Mesenchymal stem cell (in vitro differentiated cells and primary cell): ENCODE data around the gene PNPLA2.
A peak's percentile ranks its signal among the peaks of the same experiment; 100 is the strongest.

Experiments
- DNase-seq: peaks from one replicate; pipeline ENCODE4 v3.0.0-alpha.2; 2013
- H2AFZ ChIP-seq: one replicate; pipeline ENCODE4 v1.6.1; 2013; ENCODE audit warnings: low read depth, mild to moderate bottlenecking, control low read depth, inconsistent platforms, low read length, moderate library complexity
- H2AK5ac ChIP-seq: 2 replicates; pipeline ENCODE4 v1.6.1; 2013; ENCODE audit warnings: low read length, moderate library complexity, mild to moderate bottlenecking, inconsistent platforms; ENCODE audit not compliant: severe bottlenecking
- H2BK120ac ChIP-seq: one replicate; pipeline ENCODE4 v1.6.1; 2013; ENCODE audit warnings: low read depth, mild to moderate bottlenecking, inconsistent platforms, low read length, moderate library complexity
- H2BK12ac ChIP-seq, 2 experiments: one replicate each; pipeline ENCODE4 v1.6.1; 2013; ENCODE audit warnings: inconsistent platforms in 2 of 2, low read length in 2 of 2, mild to moderate bottlenecking in 2 of 2, moderate library complexity in 2 of 2, control low read depth in 1 of 2
- H2BK15ac ChIP-seq: one replicate; pipeline ENCODE4 v1.6.1; 2013; ENCODE audit warnings: mild to moderate bottlenecking, low read depth, inconsistent platforms; ENCODE audit not compliant: poor library complexity, severe bottlenecking
- H2BK5ac ChIP-seq: 2 replicates; pipeline ENCODE4 v1.6.1; 2013; ENCODE audit warnings: low read depth, mild to moderate bottlenecking, low read length, control low read depth, inconsistent platforms; ENCODE audit not compliant: poor library complexity, severe bottlenecking
- H3K14ac ChIP-seq, 2 experiments: one replicate each; pipeline ENCODE4 v1.6.1; 2013; ENCODE audit warnings: inconsistent platforms in 2 of 2, low read length in 2 of 2, control low read depth in 1 of 2, mild to moderate bottlenecking in 1 of 2, moderate library complexity in 1 of 2
- H3K18ac ChIP-seq, 2 experiments: one replicate each; pipeline ENCODE4 v1.6.1; 2013; ENCODE audit warnings: inconsistent platforms in 2 of 2, low read length in 2 of 2, control low read depth in 1 of 2, low read depth in 1 of 2, mild to moderate bottlenecking in 1 of 2
- H3K23ac ChIP-seq, 2 experiments: one replicate each; pipeline ENCODE4 v1.6.1; 2013; ENCODE audit warnings: inconsistent platforms in 2 of 2, low read length in 2 of 2, mild to moderate bottlenecking in 2 of 2, moderate library complexity in 2 of 2, control low read depth in 1 of 2
- H3K27ac ChIP-seq: 2 replicates; pipeline ENCODE4 v1.5.1; 2013; ENCODE audit warnings: mild to moderate bottlenecking, moderate library complexity, low read length, control low read depth, inconsistent platforms; ENCODE audit not compliant: poor library complexity, severe bottlenecking
- H3K27me3 ChIP-seq, 2 experiments: 2 replicates each; pipeline versions ENCODE4 v1.6.1 to v1.7.0; 2013; ENCODE audit warnings: low read length in 2 of 2, mild to moderate bottlenecking in 2 of 2, moderate library complexity in 2 of 2, control low read depth in 1 of 2, inconsistent platforms in 1 of 2; ENCODE audit not compliant: control insufficient read depth in 1 of 2, insufficient read depth in 1 of 2
- H3K36me3 ChIP-seq, 2 experiments: 2 replicates each; pipeline versions ENCODE4 v1.6.1 to v1.7.0; 2013; ENCODE audit warnings: low read length in 2 of 2, control low read depth in 1 of 2, inconsistent platforms in 1 of 2, low read depth in 1 of 2, mild to moderate bottlenecking in 1 of 2; ENCODE audit not compliant: insufficient read depth in 2 of 2, control insufficient read depth in 1 of 2
- H3K4ac ChIP-seq, 2 experiments: one replicate each; pipeline ENCODE4 v1.6.1; 2013; ENCODE audit warnings: inconsistent platforms in 2 of 2, low read length in 2 of 2, mild to moderate bottlenecking in 2 of 2, moderate library complexity in 2 of 2, control low read depth in 1 of 2, low read depth in 1 of 2
- H3K4me1 ChIP-seq: 2 replicates; pipeline ENCODE4 v1.6.1; 2013; ENCODE audit warnings: low read depth, low read length, control low read depth; ENCODE audit not compliant: control insufficient read depth, insufficient read depth
- H3K4me2 ChIP-seq: 2 replicates; pipeline ENCODE4 v1.6.1; 2013; ENCODE audit warnings: low read length, mild to moderate bottlenecking, inconsistent platforms; ENCODE audit not compliant: poor library complexity, severe bottlenecking
- H3K4me3 ChIP-seq, 2 experiments: 2 replicates each; pipeline versions ENCODE4 v1.5.1 to v1.7.0; 2013; ENCODE audit warnings: low read length in 2 of 2, mild to moderate bottlenecking in 2 of 2, control low read depth in 1 of 2, low read depth in 1 of 2; ENCODE audit not compliant: insufficient read depth in 1 of 2
- H3K79me1 ChIP-seq: replicated peaks from 2 replicates; pipeline ENCODE4 v1.6.1; 2013; ENCODE audit warnings: mild to moderate bottlenecking, control low read depth, low read length, inconsistent platforms; ENCODE audit not compliant: poor library complexity, severe bottlenecking
- H3K9ac ChIP-seq: 2 replicates; pipeline ENCODE4 v1.7.0; 2013; ENCODE audit warnings: mild to moderate bottlenecking, low read length, moderate library complexity
- H3K9me3 ChIP-seq: 2 replicates; pipeline ENCODE4 v1.7.0; 2013; ENCODE audit warnings: mild to moderate bottlenecking, low read length; ENCODE audit not compliant: control insufficient read depth
- H4K8ac ChIP-seq: one replicate; pipeline ENCODE4 v1.6.1; 2013; ENCODE audit warnings: inconsistent platforms, mild to moderate bottlenecking, low read length, moderate library complexity
- H4K91ac ChIP-seq: one replicate; pipeline ENCODE4 v1.6.1; 2013; ENCODE audit warnings: mild to moderate bottlenecking, low read length, inconsistent platforms
- WGBS: methylation state at CpG from one replicate; pipeline ENCODE4 v1.1.7; 2013; ENCODE audit warnings: mixed read lengths; 5-methylcytosine and 5-hydroxymethylcytosine counted together

PNPLA2 gene

GRCh38 chr11:846496-847098 lies 27.9 kb downstream of the PNPLA2 start:
- H2BK5ac ChIP-seq = no peak overlapping the region
- H4K91ac ChIP-seq = peak overlapping the region; percentile 90
- 83% methylated on average over 11 of the region's 11 CpGs for WGBS

GRCh38 chr11:847876-848275 lies 29.2 kb downstream of the PNPLA2 start:
- Histone ChIP-seq H3K27ac (no peak overlapping the region), H3K79me1 (peaks cover 22% of the 10 kb centered on the region), H3K27me3 (no peaks in the 10 kb centered on the region), H4K8ac (no peak overlapping the region), H2BK12ac (peak overlapping the region; percentile 18 to 47), H3K36me3 (peaks cover 0 to 6% of the 10 kb centered on the region in 2 experiments), H2BK120ac (no peak overlapping the region), H3K4me1 (peaks cover 78% of the 10 kb centered on the region), H2BK5ac (no peak overlapping the region), H3K14ac (no peak overlapping the region), H3K4me2 (no peak overlapping the region), H3K9me3 (no peaks in the 10 kb centered on the region), H2AK5ac (peak overlapping the region; percentile 40), H3K4me3 (no peak overlapping the region), H2BK15ac (peak overlapping the region; percentile 53), H3K18ac (no peak overlapping the region), H3K23ac (no peak overlapping the region), H3K9ac (no peak overlapping the region), H2AFZ (no peak overlapping the region), H3K4ac (no peak overlapping the region), H4K91ac (peak overlapping the region; percentile 11)
- no peak for DNase-seq
- 89% methylated on average over 18 of the region's 18 CpGs for WGBS

More at GRCh38 chr11:846496-847098, 27.9 kb downstream of the PNPLA2 start:
- H2BK15ac ChIP-seq = no peak overlapping the region
- peak overlapping the region; percentile 50 to 84 for H3K18ac ChIP-seq
- H3K14ac ChIP-seq = peak overlapping the region in 1 of 2 experiments; percentile 55
- peaks cover 0 to 6% of the 10 kb centered on the region in 2 experiments for H3K36me3 ChIP-seq
- DNase-seq = peak; percentile 41
- H2AK5ac ChIP-seq = peak overlapping the region; percentile 85
- H3K4ac ChIP-seq = peak overlapping the region; percentile 37 to 85
- peak overlapping the region; percentile 3 for H3K4me2 ChIP-seq
- H2AFZ ChIP-seq = no peak overlapping the region
- H2BK12ac ChIP-seq = peak overlapping the region in 1 of 2 experiments; percentile 100
- peak overlapping the region; percentile 99 for H3K27ac ChIP-seq
- no peaks in the 10 kb centered on the region for H3K27me3 ChIP-seq
- peak overlapping the region; percentile 10 for H4K8ac ChIP-seq
- H2BK120ac ChIP-seq = peak overlapping the region; percentile 74
- H3K79me1 ChIP-seq = peaks cover 17% of the 10 kb centered on the region
- H3K23ac ChIP-seq = peak overlapping the region in 1 of 2 experiments; percentile 40
- H3K4me1 ChIP-seq = peaks cover 66% of the 10 kb centered on the region
- H3K4me3 ChIP-seq = peak overlapping the region in 1 of 2 experiments; percentile 94
- no peaks in the 10 kb centered on the region for H3K9me3 ChIP-seq
- H3K9ac ChIP-seq = peak overlapping the region; percentile 96

GRCh38 chr11:848380-848931 lies 29.7 kb downstream of the PNPLA2 start:
- Histone ChIP-seq H3K36me3 (peaks cover 0 to 11% of the 10 kb centered on the region in 2 experiments), H3K4me1 (peaks cover 80% of the 10 kb centered on the region), H4K8ac (no peak overlapping the region), H3K9ac (peak overlapping the region; percentile 15), H3K4me2 (peak overlapping the region; percentile 89), H2BK120ac (no peak overlapping the region), H3K23ac (peak overlapping the region in 1 of 2 experiments; percentile 23), H3K27me3 (no peaks in the 10 kb centered on the region), H2AK5ac (no peak overlapping the region), H2AFZ (no peak overlapping the region), H2BK5ac (no peak overlapping the region), H3K18ac (peak overlapping the region in 1 of 2 experiments; percentile 6), H3K4me3 (no peak overlapping the region), H2BK15ac (no peak overlapping the region), H3K27ac (no peak overlapping the region), H3K4ac (no peak overlapping the region), H3K79me1 (peaks cover 26% of the 10 kb centered on the region), H2BK12ac (peak overlapping the region in 1 of 2 experiments; percentile 51), H3K14ac (no peak overlapping the region), H4K91ac (peak overlapping the region; percentile 9), H3K9me3 (no peaks in the 10 kb centered on the region)
- 42% methylated on average over 14 of the region's 14 CpGs for whole genome bisulfite sequencing
- peak; percentile 50 for DNase-seq

GRCh38 chr11:849104-849824 lies 30.6 kb downstream of the PNPLA2 start:
- H3K9me3 ChIP-seq = no peaks in the 10 kb centered on the region
- WGBS = 5% methylated on average over 32 of the region's 71 CpGs
- peak overlapping the region in 1 of 2 experiments; percentile 63 for H3K4ac ChIP-seq
- no peak overlapping the region for H2AK5ac ChIP-seq
- no peak overlapping the region for H3K9ac ChIP-seq
- no peak overlapping the region for H2BK120ac ChIP-seq
- H4K91ac ChIP-seq = no peak overlapping the region
- no peak overlapping the region for H4K8ac ChIP-seq
- H3K14ac ChIP-seq = no peak overlapping the region
- H2BK5ac ChIP-seq = no peak overlapping the region
- H3K27me3 ChIP-seq = no peaks in the 10 kb centered on the region
- DNase-seq = peak; percentile 25
- peaks cover 77% of the 10 kb centered on the region for H3K4me1 ChIP-seq
- no peak overlapping the region for H3K23ac ChIP-seq
- no peak overlapping the region for H2AFZ ChIP-seq
- H2BK15ac ChIP-seq = peak overlapping the region; percentile 30
- peak overlapping the region in 1 of 2 experiments; percentile 84 for H2BK12ac ChIP-seq
- H3K4me3 ChIP-seq = peak overlapping the region; percentile 41 to 64
- no peak overlapping the region for H3K27ac ChIP-seq
- peaks cover 28% of the 10 kb centered on the region for H3K79me1 ChIP-seq
- peak overlapping the region in 1 of 2 experiments; percentile 51 for H3K18ac ChIP-seq
- H3K4me2 ChIP-seq = peak overlapping the region; percentile 89
- peaks cover 0 to 19% of the 10 kb centered on the region in 2 experiments for H3K36me3 ChIP-seq
